Measurements from ENCODE around the gene CCZ1B. TPM values are rescaled to one million over a fixed set of nuclear protein-coding genes. Genes with fewer than 3 reads are reported as not detected.
"Not testable (repeated sequence)": the region's sequence is repeated elsewhere in the genome, so short reads cannot be mapped to it uniquely, and the experiment has no call there.

The CCZ1B gene
- total and polyA plus RNA-seq, 2 of the 8 experiments (the other 6 are each of a cell fraction or from before 2014, with no cell fraction given) = 18.0 to 55.2 TPM

DNA sequence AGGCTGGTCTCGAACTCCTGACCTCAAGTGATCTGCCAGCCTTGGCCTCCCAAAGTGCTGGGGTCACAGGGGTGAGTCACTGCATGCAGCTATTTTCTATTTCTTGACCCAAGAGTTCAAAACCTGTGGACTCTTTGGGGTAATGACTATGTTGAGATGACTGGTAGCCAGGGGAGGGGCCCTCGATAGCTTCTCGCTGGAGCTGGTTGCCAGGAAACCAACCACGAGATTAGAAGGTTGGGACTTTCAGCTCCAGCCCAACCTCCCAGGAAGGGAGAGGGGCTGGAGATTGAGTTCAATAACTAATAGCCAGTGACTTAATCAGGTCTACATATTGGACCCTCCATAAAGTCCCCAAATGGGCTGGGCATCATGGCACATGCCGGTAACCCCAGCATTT, 28.9 kb downstream of the CCZ1B start:
- POLR2A ChIA-PET (ENCODE audit: partially characterized antibody); CTCF ChIA-PET (ENCODE audit: partially characterized antibody); H2BK20ac ChIP-seq (ENCODE audit: low read length); H4K8ac ChIP-seq (ENCODE audit: extremely low read depth, insufficient read depth, low read length); H3K4me3 ChIP-seq (ENCODE audit: extremely low read depth in 1 of 4, insufficient read depth in 2 of 4, low read depth in 3 of 4, low read length in 4 of 4); H2BK15ac ChIP-seq (ENCODE audit: low read length); H3K4me2 ChIP-seq (ENCODE audit: insufficient read depth in 1 of 2, low read depth in 2 of 2, low read length in 2 of 2); FAIRE-seq; H3K9me3 ChIP-seq (ENCODE audit: insufficient read depth in 2 of 2, low read depth in 1 of 2, low read length in 1 of 2); H3K27ac ChIP-seq (ENCODE audit: low read depth, low read length); H4K5ac ChIP-seq (ENCODE audit: insufficient read length, low read depth, low read length); H3K14ac ChIP-seq (ENCODE audit: insufficient read length); H3K4me1 ChIP-seq (replicated peaks in 1 of 4; ENCODE audit: control insufficient read depth in 3 of 4, insufficient read depth in 4 of 4, low read length in 3 of 4); H2AK5ac ChIP-seq (ENCODE audit: low read depth, low read length); H3K4ac ChIP-seq (replicated peaks; ENCODE audit: insufficient read length, low read depth, low read length); H3K36me3 ChIP-seq (ENCODE audit: control insufficient read depth in 2 of 4, insufficient read depth in 4 of 4, low read length in 3 of 4); H4K20me1 ChIP-seq (replicated peaks in 1 of 2; ENCODE audit: control insufficient read depth in 1 of 2, insufficient read depth in 2 of 2, low read length in 2 of 2); H3K27me3 ChIP-seq (replicated peaks in 1 of 4; ENCODE audit: control insufficient read depth in 3 of 4, extremely low read depth in 1 of 4, insufficient read depth in 3 of 4, low read length in 3 of 4); H2AFZ ChIP-seq (ENCODE audit: low read length); H2BK12ac ChIP-seq (ENCODE audit: low read depth, low read length); H3K79me1 ChIP-seq (ENCODE audit: low read depth, low read length); H3K9ac ChIP-seq (replicated peaks in 1 of 4; ENCODE audit: extremely low read depth in 1 of 4, low read depth in 3 of 4, low read length in 3 of 4); H3K23ac ChIP-seq (ENCODE audit: insufficient read length); H3K23me2 ChIP-seq (ENCODE audit: low read depth, low read length); H2BK5ac ChIP-seq (ENCODE audit: low read depth, low read length); H3K56ac ChIP-seq (replicated peaks; ENCODE audit: insufficient read length, low read depth, low read length); H4K91ac ChIP-seq (replicated peaks; ENCODE audit: insufficient read length, low read length); H3K79me2 ChIP-seq (ENCODE audit: control insufficient read depth in 1 of 2, insufficient read depth in 2 of 2, low read length in 2 of 2); H2BK120ac ChIP-seq (replicated peaks; ENCODE audit: low read depth, low read length); DNase-seq (ENCODE audit: low read depth in 1 of 2, low spot score in 2 of 2); H3K18ac ChIP-seq (ENCODE audit: extremely low read depth, low read length): not testable (repeated sequence)
- WGBS, 2 experiments (ENCODE audit: extremely low coverage in 1 of 2, insufficient coverage in 1 of 2, insufficient read length in 1 of 2, insufficient replicate concordance in 2 of 2, low coverage in 1 of 2, low lambda C conversion rate in 2 of 2, missing lambda C conversion rate in 1 of 2) = 92% methylated on average over 5 of the region's 5 CpGs; no CpG with 5 or more reads in 1 of the 2 experiments

DNA sequence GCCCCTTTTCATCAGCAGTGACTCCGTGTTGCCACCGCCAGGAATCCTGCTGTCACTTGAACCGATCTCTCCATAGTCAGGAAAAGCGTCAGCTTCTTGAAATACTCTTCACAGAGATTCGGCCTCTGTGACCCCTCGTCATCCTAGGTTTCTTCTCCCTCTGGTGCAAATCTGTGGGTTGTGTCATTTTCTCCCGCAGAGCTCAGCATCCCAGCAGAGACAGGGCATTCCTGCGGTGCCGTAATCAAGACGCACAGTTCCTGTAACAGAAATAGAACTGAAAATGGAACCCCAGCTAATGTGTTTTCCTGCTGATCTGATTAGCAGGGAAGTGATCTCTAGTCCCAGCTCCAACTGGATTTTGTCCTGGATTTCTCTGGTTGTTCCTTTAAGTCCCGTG, 31.8 kb downstream of the CCZ1B start:
- H3K4me3 ChIP-seq (ENCODE audit: extremely low read depth in 1 of 4, insufficient read depth in 2 of 4, low read depth in 3 of 4, low read length in 4 of 4); FAIRE-seq; H3K4me2 ChIP-seq (ENCODE audit: insufficient read depth in 1 of 2, low read depth in 2 of 2, low read length in 2 of 2); H2BK120ac ChIP-seq (replicated peaks; ENCODE audit: low read depth, low read length); H4K20me1 ChIP-seq (replicated peaks in 1 of 2; ENCODE audit: control insufficient read depth in 1 of 2, insufficient read depth in 2 of 2, low read length in 2 of 2); H4K8ac ChIP-seq (ENCODE audit: extremely low read depth, insufficient read depth, low read length); H3K4ac ChIP-seq (replicated peaks; ENCODE audit: insufficient read length, low read depth, low read length); H2AK5ac ChIP-seq (ENCODE audit: low read depth, low read length); DNase-seq (ENCODE audit: low read depth in 1 of 2, low spot score in 2 of 2); H2BK15ac ChIP-seq (ENCODE audit: low read length); H3K56ac ChIP-seq (replicated peaks; ENCODE audit: insufficient read length, low read depth, low read length); H3K9ac ChIP-seq (replicated peaks in 1 of 4; ENCODE audit: extremely low read depth in 1 of 4, low read depth in 3 of 4, low read length in 3 of 4); H3K36me3 ChIP-seq (ENCODE audit: control insufficient read depth in 2 of 4, insufficient read depth in 4 of 4, low read length in 3 of 4); H3K14ac ChIP-seq (ENCODE audit: insufficient read length); H2BK12ac ChIP-seq (ENCODE audit: low read depth, low read length); H3K23me2 ChIP-seq (ENCODE audit: low read depth, low read length); H3K79me2 ChIP-seq (ENCODE audit: control insufficient read depth in 1 of 2, insufficient read depth in 2 of 2, low read length in 2 of 2); H2BK5ac ChIP-seq (ENCODE audit: low read depth, low read length); H3K79me1 ChIP-seq (ENCODE audit: low read depth, low read length); H3K18ac ChIP-seq (ENCODE audit: extremely low read depth, low read length); H4K5ac ChIP-seq (ENCODE audit: insufficient read length, low read depth, low read length); H3K27me3 ChIP-seq (replicated peaks in 1 of 4; ENCODE audit: control insufficient read depth in 3 of 4, extremely low read depth in 1 of 4, insufficient read depth in 3 of 4, low read length in 3 of 4); H3K4me1 ChIP-seq (replicated peaks in 1 of 4; ENCODE audit: control insufficient read depth in 3 of 4, insufficient read depth in 4 of 4, low read length in 3 of 4); H2AFZ ChIP-seq (ENCODE audit: low read length); CTCF ChIA-PET (ENCODE audit: partially characterized antibody); H3K27ac ChIP-seq (ENCODE audit: low read depth, low read length); H4K91ac ChIP-seq (replicated peaks; ENCODE audit: insufficient read length, low read length); H3K23ac ChIP-seq (ENCODE audit: insufficient read length); H3K9me3 ChIP-seq (ENCODE audit: insufficient read depth in 2 of 2, low read depth in 1 of 2, low read length in 1 of 2); H2BK20ac ChIP-seq (ENCODE audit: low read length); POLR2A ChIA-PET (ENCODE audit: partially characterized antibody): not testable (repeated sequence)
- WGBS, 2 experiments (ENCODE audit: extremely low coverage in 1 of 2, insufficient coverage in 1 of 2, insufficient read length in 1 of 2, insufficient replicate concordance in 2 of 2, low coverage in 1 of 2, low lambda C conversion rate in 2 of 2, missing lambda C conversion rate in 1 of 2) = no CpG with 5 or more reads among the region's 11 CpGs

All from H1 (cell line).